ENCODE data around the gene CACNB1.

Gene CACNB1

GRCh38 chr17:39222151-39222550 is 24.7 kb upstream of the CACNB1 start:
- H3K27me3 ChIP-seq (ENCODE audit: insufficient read depth, poor library complexity, severe bottlenecking), result peaks cover 49% of the 10 kb centered on the region
- TF ChIP-seq CTCF (IDR thresholded peaks at IDR 0.05; ENCODE audit: insufficient read depth, low read length) (no peak), SPI1 (IDR thresholded peaks at IDR 0.05; ENCODE audit: borderline replicate concordance, low read depth) (no peak), GABPA (IDR thresholded peaks at IDR 0.05; ENCODE audit: low read depth) (no peak), REST (IDR thresholded peaks at IDR 0.05; ENCODE audit: insufficient replicate concordance, low read depth) (no peak), POLR2AphosphoS5 (IDR thresholded peaks at IDR 0.05; ENCODE audit: low read depth) (no peak)
- no peak overlapping the region for H3K27ac ChIP-seq (replicated peaks)
- DNase-seq (ENCODE audit: low read depth in 1 of 2, low spot score in 1 of 2), result no peak
- no peak overlapping the region for H3K4me3 ChIP-seq (replicated peaks; ENCODE audit: insufficient read depth, low read length)

- TF ChIP-seq SPI1 (IDR thresholded peaks at IDR 0.05; ENCODE audit: borderline replicate concordance, low read depth) (no peak), POLR2AphosphoS5 (IDR thresholded peaks at IDR 0.05; ENCODE audit: low read depth) (no peak), CTCF (IDR thresholded peaks at IDR 0.05; ENCODE audit: insufficient read depth, low read length) (no peak)
- Histone ChIP-seq H3K4me3 (replicated peaks; ENCODE audit: insufficient read depth, low read length) (no peak overlapping the region), H3K27ac (replicated peaks) (no peak overlapping the region), H3K27me3 (ENCODE audit: insufficient read depth, poor library complexity, severe bottlenecking) (peaks cover 50% of the 10 kb centered on the region)
- no peak for DNase-seq (ENCODE audit: low read depth in 1 of 2, low spot score in 1 of 2)
Observed at GRCh38 chr17:39221572-39221971, 24.1 kb upstream of the CACNB1 start.

- Histone ChIP-seq H3K4me3 (replicated peaks; ENCODE audit: insufficient read depth, low read length) (no peak overlapping the region), H3K27ac (replicated peaks) (no peak overlapping the region), H3K27me3 (ENCODE audit: insufficient read depth, poor library complexity, severe bottlenecking) (peaks cover 42% of the 10 kb centered on the region)
- no peak for DNase-seq (ENCODE audit: low read depth in 1 of 2, low spot score in 1 of 2)
- TF ChIP-seq SPI1 (IDR thresholded peaks at IDR 0.05; ENCODE audit: borderline replicate concordance, low read depth) (no peak), POLR2AphosphoS5 (IDR thresholded peaks at IDR 0.05; ENCODE audit: low read depth) (no peak), CTCF (IDR thresholded peaks at IDR 0.05; ENCODE audit: insufficient read depth, low read length) (no peak), REST (IDR thresholded peaks at IDR 0.05; ENCODE audit: insufficient replicate concordance, low read depth) (no peak), GABPA (IDR thresholded peaks at IDR 0.05; ENCODE audit: low read depth) (no peak)
Observed at GRCh38 chr17:39219647-39220154, 22.2 kb upstream of the CACNB1 start.

GRCh38 chr17:39218906-39219305 is 21.4 kb upstream of the CACNB1 start:
- no peak for DNase-seq (ENCODE audit: low read depth in 1 of 2, low spot score in 1 of 2)
- Histone ChIP-seq H3K4me3 (replicated peaks; ENCODE audit: insufficient read depth, low read length) (no peak overlapping the region), H3K27me3 (ENCODE audit: insufficient read depth, poor library complexity, severe bottlenecking) (peaks cover 37% of the 10 kb centered on the region), H3K27ac (replicated peaks) (no peak overlapping the region)
- TF ChIP-seq POLR2AphosphoS5 (IDR thresholded peaks at IDR 0.05; ENCODE audit: low read depth) (no peak), REST (IDR thresholded peaks at IDR 0.05; ENCODE audit: insufficient replicate concordance, low read depth) (no peak), GABPA (IDR thresholded peaks at IDR 0.05; ENCODE audit: low read depth) (no peak), SPI1 (IDR thresholded peaks at IDR 0.05; ENCODE audit: borderline replicate concordance, low read depth) (no peak), CTCF (IDR thresholded peaks at IDR 0.05; ENCODE audit: insufficient read depth, low read length) (no peak)

Data from HL-60 (cell line).